Stimulated activated CD4-positive, alpha-beta T cell treated with anti-CD3 and anti-CD28 coated beads, Interleukin-15, amount 100 ng/mL, for 48 hours (primary cell): ENCODE measurements around the gene HS3ST4.
"Not testable (repeated sequence)": the region's sequence is repeated elsewhere in the genome, so short reads cannot be mapped to it uniquely, and the experiment has no call there.

ENCODE experiments used
- DNase-seq, 2 donors: peaks; one replicate each; pipeline ENCODE4 v3.0.0-alpha.2; 2020; ENCODE audit warnings: low read depth in 2 of 2

HS3ST4 gene

DNA sequence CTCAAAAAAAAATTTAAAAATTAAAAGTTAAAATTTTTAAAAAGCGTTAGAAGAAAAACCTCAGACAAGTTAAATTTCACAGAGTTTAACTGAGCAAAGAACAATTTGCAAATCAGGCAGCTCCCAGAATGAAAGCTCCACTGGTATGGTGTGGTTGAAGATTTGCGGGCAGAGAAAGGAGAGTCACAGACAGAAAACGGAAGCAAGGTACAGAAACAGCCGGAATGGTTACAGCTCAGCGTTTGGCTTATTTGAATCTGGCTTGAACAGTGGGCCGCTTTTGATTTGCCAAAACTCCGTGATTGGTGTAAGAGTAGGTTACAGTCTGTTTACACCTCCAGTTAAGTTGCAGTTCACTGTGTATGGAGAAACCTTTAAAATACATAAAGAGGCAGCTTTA is 297.1 kb downstream of the HS3ST4 start:
- no peak for DNase-seq

- no peak for DNase-seq
Measured at GRCh38 chr16:25996052-25996451, 304.3 kb downstream of the HS3ST4 start.

- DNase-seq = no peak
Measured at GRCh38 chr16:26005336-26005735, 313.6 kb downstream of the HS3ST4 start.

DNA sequence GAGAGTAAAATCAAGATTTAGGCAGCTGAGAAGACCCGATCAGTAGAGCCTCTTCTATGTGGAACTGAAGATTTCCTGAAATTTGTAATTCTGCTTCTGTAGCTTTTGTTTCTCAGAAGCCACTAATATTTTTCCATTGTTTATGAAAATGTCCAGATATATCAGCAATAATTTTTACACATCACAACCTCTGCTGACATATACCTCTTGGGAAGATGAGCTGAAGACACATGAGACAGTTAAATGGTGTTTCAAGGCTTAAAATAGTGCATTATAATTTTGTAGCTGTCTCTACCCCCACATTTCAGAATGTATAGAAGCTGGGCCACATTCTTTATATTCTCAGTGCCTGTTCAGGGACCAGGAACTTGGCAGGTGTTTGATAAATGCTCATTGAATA is 320.6 kb downstream of the HS3ST4 start:
- DNase-seq = no peak

- DNase-seq = no peak
Measured at GRCh38 chr16:26015776-26016175, 324.0 kb downstream of the HS3ST4 start.

DNA sequence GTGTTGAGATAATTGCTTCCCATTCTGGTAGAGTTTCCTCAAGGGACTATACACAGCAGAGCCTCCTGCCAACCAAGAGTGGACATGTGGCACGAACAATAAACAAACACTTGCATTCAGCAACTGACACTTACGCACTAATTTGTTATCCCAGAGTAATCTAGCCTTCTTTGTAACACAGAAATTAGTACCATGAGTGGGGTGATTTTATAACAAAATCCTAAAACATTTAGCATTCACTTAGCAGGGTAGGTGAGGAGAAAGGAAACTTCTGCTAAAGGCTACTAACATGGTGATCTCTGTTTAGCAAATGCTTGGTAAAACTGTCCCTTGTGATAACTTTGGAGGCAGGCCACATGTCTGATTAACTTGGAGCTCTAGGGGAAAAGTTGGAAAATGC is 325.2 kb downstream of the HS3ST4 start:
- no peak for DNase-seq

DNA sequence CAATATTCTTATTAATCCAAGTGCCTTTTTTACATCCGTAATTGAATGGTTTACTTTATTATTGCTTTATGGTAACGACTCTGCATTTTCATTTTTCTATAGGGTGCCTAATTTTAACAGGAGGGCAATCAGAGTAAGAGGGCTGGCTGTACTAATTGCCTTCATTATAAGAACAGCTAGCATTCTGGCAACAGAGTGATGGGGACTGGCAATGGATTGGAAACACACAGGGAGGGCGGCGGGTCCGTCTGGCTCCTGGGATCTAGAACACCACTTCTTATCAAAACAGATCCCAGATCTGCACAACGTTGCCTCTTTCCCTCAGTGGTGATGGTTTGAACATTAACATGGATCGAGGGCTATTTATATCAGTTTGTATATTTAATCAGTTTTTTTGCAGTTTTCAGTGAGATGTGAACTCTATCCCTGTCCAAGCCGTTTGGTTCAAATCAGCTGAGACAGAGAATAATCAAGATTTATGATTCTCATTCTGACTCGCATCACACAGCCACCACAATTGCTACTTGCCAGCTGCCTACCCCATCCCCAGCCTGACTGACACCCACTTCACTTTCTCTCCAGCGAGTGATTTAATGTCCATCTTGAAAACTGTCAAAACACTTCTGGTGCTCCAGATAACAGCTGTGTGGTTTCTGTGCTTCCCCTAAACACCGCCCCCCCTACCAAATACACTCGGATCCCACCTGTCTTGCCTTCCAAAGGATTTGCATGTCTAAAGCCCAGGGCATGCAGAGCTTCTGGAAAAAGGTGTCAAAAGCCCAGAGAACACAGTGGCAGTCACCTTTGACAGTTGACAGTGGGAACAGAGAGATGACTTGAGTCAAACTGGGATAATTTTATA is 327.9 kb downstream of the HS3ST4 start:
- DNase-seq = no peak

DNA sequence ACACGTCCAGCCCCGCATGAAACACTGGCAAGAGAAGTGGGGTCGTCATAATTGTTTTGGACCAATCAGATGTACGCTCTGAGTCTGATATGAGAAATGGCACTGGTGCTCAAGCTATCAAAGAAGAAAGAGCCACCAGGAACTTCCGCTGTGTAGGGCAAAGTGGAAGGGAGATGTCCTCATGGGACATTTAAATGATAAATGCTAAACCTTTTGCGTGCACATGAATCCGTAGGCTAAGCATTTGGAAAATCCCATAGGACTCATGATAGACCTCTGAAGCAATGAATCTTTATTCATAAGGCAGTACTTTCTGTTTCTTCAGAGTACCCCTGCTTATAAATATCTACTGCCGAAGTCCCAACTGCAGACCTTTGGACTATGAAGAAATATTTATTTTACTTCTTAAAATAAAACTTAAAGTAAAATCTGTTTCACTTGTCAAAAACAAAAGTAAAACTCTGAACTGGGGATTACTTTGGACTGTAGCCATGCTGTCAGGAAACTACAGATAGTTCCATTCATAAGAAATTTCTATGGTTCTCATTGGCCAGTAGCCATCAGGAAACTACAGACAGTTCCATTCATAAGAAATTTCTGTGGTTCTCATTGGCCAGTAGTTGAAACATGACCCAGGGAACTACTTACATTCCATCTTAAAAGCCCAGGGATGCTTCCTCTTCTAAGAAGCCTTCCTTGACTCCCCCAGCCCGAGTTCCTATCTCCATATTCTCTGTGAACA is 335.1 kb downstream of the HS3ST4 start:
- DNase-seq = no peak

- no peak for DNase-seq
Measured at GRCh38 chr16:26031286-26031685, 339.5 kb downstream of the HS3ST4 start.

GRCh38 chr16:26032661-26033060 is 340.9 kb downstream of the HS3ST4 start:
- DNase-seq = not testable (repeated sequence)

DNA sequence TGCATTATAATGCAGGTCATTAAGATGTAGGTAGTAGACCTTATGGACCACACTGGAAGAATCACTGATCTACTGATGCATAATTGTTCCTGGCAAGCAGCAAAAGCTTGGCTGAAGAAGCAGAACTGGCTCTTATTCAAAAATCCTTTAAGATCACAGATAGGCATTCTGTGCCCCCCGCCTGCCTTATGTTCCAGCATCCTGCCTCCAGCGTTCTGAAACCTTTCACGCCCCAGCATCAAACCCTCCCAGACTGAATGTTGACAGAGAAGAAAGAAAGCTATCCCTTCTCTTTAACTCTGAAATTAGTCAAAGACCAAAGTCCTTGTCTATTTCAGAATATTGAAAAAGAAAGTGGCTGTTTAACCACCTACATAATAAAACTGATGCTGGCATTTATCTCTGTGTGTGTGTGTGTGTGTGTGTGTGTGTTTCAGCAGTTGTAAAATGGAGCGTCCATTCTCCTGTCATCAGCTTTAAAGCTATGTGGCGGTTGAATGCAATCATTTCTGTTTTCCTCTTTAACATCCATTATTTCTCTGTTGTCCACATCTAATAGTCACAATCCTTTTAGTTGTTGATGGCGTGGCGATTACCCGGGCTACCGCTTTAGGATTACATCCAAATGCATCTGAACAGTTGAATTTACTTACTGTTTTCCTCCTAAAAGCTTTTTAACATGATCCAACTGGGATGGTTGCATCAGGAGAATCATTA is 350.4 kb downstream of the HS3ST4 start:
- DNase-seq = no peak

DNA sequence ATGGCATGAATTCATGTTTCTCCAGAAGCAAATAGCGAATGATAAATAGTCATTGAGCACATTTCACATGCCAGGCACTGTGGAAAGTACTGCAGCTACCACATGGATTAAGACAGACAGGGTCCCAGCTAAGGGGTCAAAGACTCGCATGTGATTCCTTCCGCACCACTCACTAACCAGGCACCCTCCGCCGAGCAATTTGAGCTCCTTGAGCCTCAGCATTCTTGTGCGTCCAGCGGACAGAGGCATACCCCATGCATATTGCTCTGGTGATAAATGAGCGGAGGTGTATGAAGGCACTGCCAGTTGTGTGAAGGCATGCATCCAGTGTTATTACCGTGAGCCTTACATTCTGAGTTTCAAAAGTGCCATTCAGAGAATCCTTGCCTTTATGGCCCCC is 358.7 kb downstream of the HS3ST4 start:
- DNase-seq = no peak

GRCh38 chr16:26051063-26051462 is 359.3 kb downstream of the HS3ST4 start:
- DNase-seq = no peak

DNA sequence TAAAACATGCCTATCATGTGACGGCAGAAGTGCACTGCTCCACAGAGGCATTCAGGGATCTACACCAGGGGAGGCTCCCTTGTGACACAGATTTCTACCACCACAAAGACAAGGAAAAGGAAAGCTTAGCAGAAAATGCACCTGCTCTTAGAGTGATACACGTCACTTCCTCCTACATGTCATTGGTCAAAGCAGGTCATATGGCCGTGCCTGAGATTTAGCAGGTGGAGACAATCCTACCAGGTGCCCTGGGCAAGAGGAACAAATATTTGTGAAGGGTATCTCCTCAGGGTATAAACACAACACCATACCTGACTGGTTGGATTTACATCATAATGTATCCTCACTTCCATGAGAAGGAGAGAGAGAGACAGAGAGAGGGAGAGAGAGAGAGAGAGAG is 362.1 kb downstream of the HS3ST4 start:
- no peak for DNase-seq

- DNase-seq = no peak
Measured at GRCh38 chr16:26058326-26058725, 366.6 kb downstream of the HS3ST4 start.

DNA sequence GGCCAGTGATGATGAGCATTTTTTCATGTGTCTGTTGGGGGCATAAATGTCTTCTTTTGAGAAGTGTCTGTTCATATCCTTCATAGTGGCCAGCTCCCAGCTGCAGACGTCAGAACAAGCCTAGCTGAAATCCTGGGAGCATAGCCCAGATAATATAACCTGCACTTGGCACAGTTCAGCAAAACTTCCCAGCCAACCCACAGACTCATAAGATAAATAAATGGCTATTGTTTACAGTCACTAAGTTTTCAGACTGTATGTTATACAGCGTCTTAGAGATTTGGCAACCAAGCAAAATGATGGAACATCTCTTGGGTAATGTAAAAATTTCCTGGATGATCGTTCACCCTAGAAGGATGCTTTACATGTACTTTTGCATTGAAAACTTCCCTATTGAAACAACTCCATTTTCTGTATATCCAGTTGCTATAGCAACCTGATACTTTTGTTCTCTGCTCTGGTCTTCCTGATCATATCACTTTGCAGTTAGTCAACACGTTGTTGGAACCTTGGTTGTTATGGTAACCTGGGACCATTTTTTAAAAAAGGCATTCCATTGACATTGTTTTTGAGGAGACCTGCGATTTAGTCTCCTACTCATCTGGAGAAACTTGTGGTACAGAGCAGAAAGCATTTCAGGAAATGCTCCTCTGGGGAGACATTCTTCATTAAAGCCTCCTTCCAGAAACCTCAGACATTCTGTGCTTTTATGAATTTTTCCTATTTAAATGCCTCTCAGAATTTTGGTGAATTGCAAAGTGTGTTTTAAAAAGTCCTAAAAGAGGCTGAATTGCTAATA is 378.7 kb downstream of the HS3ST4 start:
- DNase-seq = no peak

DNA sequence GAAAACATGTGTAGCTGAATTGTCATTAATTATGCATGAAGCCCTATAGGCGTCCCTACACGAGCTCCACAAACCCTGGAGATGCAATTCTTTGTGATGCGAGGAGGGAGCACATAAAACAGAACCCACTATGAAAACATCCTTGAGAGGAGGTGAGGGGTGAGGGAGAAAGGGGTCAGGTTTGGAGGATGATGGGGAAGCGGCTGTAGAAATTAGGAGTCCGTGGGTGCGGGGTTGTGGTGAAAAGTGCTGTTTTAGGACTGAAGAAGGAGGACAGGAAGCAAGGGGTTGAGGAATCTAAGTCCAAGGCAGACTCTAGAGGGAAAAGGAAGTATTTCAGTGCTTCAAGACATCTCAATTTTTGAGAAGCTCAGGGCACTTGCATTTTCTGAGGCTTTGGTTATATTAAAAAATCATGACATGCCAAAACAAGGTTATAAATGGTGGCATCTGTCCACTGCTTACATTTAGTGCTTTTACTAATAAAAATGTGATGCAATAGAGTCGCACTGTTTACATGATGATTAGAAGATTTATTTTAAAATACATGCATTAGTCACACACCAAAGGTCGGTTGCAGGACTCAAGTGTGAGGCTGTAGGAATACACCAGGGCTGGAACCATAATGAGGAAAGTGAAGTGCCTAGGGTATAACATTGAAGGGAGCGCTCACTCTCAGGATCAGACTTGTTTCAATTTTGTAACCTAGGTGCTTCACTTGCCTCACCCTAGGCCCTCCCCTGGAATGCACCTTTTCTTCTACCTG is 379.5 kb downstream of the HS3ST4 start:
- no peak for DNase-seq

- no peak for DNase-seq
Measured at GRCh38 chr16:26078716-26079355, 387.1 kb downstream of the HS3ST4 start.

GRCh38 chr16:26087091-26087490 is 395.3 kb downstream of the HS3ST4 start:
- no peak for DNase-seq

DNA sequence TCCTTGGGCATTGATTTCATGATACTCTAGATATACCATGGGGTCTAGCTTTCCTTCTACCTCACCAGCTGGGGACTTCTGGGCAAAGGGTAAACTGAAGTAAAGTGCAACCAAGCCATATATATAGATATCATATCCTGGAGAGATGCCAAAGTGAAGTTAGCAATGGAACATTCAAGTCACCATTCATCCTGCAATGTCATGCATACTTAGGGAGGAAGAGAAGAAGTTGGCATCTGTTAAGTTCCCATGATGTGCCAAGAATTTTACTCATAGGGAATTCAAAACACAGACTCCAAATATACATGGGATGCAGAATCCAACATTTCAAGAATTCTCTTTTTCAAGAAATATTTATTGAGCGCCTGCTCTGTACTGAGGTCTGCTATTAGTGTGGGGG is 399.8 kb downstream of the HS3ST4 start:
- DNase-seq = no peak
